Tibial nerve (tissue), 3 donors: ENCODE data around the gene HPS6.

ENCODE experiments used
- POLR2A ChIP-seq, 2 donors: fragments of 450-650 bp; IDR thresholded peaks; one replicate each; pipeline ENCODE4 v1.6.1; 2017; ENCODE audit warnings: antibody characterized with exemption in 2 of 2, mild to moderate bottlenecking in 2 of 2, moderate library complexity in 2 of 2
- TF ChIP-seq, protein P1 (sequence below), 5 experiments: fragments of 200-600 bp in 3 of 5; fragments of 450-650 bp in 2 of 5; sonication (generic) in 3 of 5; IDR thresholded peaks; one replicate each; pipeline ENCODE4 v1.5.1; 2016 to 2019; ENCODE audit warnings: antibody characterized with exemption in 5 of 5, mild to moderate bottlenecking in 3 of 5, moderate library complexity in 2 of 5

DNA sequence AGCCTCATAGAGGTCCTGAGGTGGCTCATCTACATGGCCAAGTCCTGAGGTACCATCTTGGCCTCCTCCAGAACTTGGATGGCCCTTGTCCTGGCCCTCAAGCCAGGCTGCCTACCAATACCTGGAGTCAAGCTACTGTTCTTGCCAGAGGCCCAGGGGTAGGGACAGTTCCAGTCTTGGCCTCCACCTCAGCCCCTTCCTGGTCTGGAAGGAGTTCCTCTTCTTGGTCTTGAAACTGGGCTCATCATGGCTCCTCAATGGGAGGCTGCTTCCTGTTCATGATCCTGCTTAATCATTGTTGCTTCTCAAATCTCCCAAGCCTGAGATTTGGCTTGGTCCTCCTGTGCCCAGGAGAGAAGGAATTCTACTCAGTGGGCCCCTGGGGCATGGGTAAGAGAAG is 3.9 kb downstream of the HPS6 start:
- TF ChIP-seq POLR2A (IDR thresholded peaks at IDR 0.05), result no peak
- TF ChIP-seq, protein P1, sequence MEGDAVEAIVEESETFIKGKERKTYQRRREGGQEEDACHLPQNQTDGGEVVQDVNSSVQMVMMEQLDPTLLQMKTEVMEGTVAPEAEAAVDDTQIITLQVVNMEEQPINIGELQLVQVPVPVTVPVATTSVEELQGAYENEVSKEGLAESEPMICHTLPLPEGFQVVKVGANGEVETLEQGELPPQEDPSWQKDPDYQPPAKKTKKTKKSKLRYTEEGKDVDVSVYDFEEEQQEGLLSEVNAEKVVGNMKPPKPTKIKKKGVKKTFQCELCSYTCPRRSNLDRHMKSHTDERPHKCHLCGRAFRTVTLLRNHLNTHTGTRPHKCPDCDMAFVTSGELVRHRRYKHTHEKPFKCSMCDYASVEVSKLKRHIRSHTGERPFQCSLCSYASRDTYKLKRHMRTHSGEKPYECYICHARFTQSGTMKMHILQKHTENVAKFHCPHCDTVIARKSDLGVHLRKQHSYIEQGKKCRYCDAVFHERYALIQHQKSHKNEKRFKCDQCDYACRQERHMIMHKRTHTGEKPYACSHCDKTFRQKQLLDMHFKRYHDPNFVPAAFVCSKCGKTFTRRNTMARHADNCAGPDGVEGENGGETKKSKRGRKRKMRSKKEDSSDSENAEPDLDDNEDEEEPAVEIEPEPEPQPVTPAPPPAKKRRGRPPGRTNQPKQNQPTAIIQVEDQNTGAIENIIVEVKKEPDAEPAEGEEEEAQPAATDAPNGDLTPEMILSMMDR (IDR thresholded peaks at IDR 0.05), result no peak
